Neural cell (in vitro differentiated cells): ENCODE results near the gene SMAGP.

Experiments used
- EP300 ChIP-seq: fragments of 450-650 bp; conservative IDR thresholded peaks from 2 replicates; pipeline ENCODE4 v1.6.1; 2014; ENCODE audit warnings: antibody characterized with exemption, mild to moderate bottlenecking, moderate library complexity; ENCODE audit not compliant: poor library complexity, severe bottlenecking
- EZH2 ChIP-seq: fragments of 200-600, 300-800 bp; shearing (Covaris generic), sonication (generic); IDR thresholded peaks from 2 replicates; pipeline ENCODE4 v1.6.1; 2014; ENCODE audit warnings: antibody characterized with exemption, low read length, borderline replicate concordance, mild to moderate bottlenecking; ENCODE audit not compliant: insufficient read depth, poor library complexity, severe bottlenecking
- MXI1 ChIP-seq: fragments of 450-650 bp; conservative IDR thresholded peaks from 2 replicates; pipeline ENCODE4 v1.6.1; 2014; ENCODE audit warnings: antibody characterized with exemption, mild to moderate bottlenecking; ENCODE audit not compliant: poor library complexity, severe bottlenecking
- POLR2AphosphoS5 ChIP-seq: IDR thresholded peaks from 2 replicates; pipeline ENCODE4 v1.6.1; 2012
- RAD21 ChIP-seq: fragments of 450-650 bp; conservative IDR thresholded peaks from 2 replicates; pipeline ENCODE4 v1.6.1; 2014; ENCODE audit warnings: antibody characterized with exemption, mild to moderate bottlenecking, moderate library complexity
- TAF1 ChIP-seq: IDR thresholded peaks from 2 replicates; pipeline ENCODE4 v1.6.1; 2012; ENCODE audit warnings: low read depth
- TF ChIP-seq, protein P1 (sequence below): fragments of 450-650 bp; IDR thresholded peaks from 2 replicates; pipeline ENCODE4 v1.5.1; 2014; ENCODE audit warnings: antibody characterized with exemption, mild to moderate bottlenecking, moderate library complexity; ENCODE audit not compliant: poor library complexity, severe bottlenecking
- TF ChIP-seq, protein P2 (sequence below): IDR thresholded peaks from 2 replicates; pipeline ENCODE4 v1.6.1; 2012; ENCODE audit warnings: borderline replicate concordance

DNA sequence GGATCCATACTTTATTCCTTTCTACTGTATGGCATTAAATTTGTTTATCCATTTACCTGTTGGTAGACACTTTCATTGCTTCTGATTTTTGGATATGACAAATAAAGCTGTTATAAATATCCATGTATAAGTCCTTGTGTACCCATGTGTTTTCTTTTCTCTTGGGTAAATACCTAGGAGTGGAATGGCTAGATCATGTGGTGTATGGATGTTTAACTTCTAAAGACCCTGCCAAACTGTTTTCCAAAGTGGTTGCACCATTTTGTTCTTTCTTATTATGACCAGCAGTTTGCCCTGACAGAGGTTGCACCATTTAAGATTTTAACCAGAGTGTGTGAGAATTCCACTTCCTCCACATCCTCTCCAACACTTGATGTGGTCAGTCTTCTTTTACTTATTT lies 37.6 kb downstream of the SMAGP start:
- TF ChIP-seq, protein P1, sequence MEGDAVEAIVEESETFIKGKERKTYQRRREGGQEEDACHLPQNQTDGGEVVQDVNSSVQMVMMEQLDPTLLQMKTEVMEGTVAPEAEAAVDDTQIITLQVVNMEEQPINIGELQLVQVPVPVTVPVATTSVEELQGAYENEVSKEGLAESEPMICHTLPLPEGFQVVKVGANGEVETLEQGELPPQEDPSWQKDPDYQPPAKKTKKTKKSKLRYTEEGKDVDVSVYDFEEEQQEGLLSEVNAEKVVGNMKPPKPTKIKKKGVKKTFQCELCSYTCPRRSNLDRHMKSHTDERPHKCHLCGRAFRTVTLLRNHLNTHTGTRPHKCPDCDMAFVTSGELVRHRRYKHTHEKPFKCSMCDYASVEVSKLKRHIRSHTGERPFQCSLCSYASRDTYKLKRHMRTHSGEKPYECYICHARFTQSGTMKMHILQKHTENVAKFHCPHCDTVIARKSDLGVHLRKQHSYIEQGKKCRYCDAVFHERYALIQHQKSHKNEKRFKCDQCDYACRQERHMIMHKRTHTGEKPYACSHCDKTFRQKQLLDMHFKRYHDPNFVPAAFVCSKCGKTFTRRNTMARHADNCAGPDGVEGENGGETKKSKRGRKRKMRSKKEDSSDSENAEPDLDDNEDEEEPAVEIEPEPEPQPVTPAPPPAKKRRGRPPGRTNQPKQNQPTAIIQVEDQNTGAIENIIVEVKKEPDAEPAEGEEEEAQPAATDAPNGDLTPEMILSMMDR, result no peak
- TF ChIP-seq EZH2 (no peak), TAF1 (no peak), POLR2AphosphoS5 (no peak), EP300 (no peak), MXI1 (no peak), RAD21 (no peak)
- TF ChIP-seq, protein P2, sequence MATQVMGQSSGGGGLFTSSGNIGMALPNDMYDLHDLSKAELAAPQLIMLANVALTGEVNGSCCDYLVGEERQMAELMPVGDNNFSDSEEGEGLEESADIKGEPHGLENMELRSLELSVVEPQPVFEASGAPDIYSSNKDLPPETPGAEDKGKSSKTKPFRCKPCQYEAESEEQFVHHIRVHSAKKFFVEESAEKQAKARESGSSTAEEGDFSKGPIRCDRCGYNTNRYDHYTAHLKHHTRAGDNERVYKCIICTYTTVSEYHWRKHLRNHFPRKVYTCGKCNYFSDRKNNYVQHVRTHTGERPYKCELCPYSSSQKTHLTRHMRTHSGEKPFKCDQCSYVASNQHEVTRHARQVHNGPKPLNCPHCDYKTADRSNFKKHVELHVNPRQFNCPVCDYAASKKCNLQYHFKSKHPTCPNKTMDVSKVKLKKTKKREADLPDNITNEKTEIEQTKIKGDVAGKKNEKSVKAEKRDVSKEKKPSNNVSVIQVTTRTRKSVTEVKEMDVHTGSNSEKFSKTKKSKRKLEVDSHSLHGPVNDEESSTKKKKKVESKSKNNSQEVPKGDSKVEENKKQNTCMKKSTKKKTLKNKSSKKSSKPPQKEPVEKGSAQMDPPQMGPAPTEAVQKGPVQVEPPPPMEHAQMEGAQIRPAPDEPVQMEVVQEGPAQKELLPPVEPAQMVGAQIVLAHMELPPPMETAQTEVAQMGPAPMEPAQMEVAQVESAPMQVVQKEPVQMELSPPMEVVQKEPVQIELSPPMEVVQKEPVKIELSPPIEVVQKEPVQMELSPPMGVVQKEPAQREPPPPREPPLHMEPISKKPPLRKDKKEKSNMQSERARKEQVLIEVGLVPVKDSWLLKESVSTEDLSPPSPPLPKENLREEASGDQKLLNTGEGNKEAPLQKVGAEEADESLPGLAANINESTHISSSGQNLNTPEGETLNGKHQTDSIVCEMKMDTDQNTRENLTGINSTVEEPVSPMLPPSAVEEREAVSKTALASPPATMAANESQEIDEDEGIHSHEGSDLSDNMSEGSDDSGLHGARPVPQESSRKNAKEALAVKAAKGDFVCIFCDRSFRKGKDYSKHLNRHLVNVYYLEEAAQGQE, result no peak
